ENCODE measurements around the gene GBGT1. TPM values are rescaled to one million over a fixed set of nuclear protein-coding genes. Genes with fewer than 3 reads are reported as not detected.

GBGT1 gene
- total and polyA plus RNA-seq, 8 donors, result 1.2 to 37.9 (median 22.6) TPM

GRCh38 chr9:133127340-133127981, 36.3 kb downstream of the GBGT1 start:
- WGBS, 5 donors, result 50 to 81% (median 61%) methylated on average over 14 to 23 of the region's 23 CpGs
- H3K27ac ChIP-seq, result peak overlapping the region; percentile 52 to 79 (median 76)
- peak overlapping the region in 1 of 4 donors; percentile 25 for H3K4me3 ChIP-seq
- H3K27me3 ChIP-seq, result no peaks in the 10 kb centered on the region
- peak in 2 of 3 donors; percentile 45 to 71 for TF ChIP-seq POLR2AphosphoS5 (IDR thresholded peaks at IDR 0.05)
- no peak for TF ChIP-seq POLR2A (IDR thresholded peaks at IDR 0.05)
- TF ChIP-seq CTCF (IDR thresholded peaks at IDR 0.05), result no peak
- TF ChIP-seq EP300 (IDR thresholded peaks at IDR 0.05), result peak; percentile 47
- H3K9me3 ChIP-seq, result no peaks in the 10 kb centered on the region
- no peaks in the 10 kb centered on the region for H3K36me3 ChIP-seq
- peaks cover 28 to 89% (median 77%) of the 10 kb centered on the region in 4 donors for H3K4me1 ChIP-seq
- intact Hi-C loops (cut with DNase I; ENCODE audit: low total_unique reads), result no loop called here
- DNase-seq, result peak; percentile 67 to 84

- H3K4me1 ChIP-seq, result peaks cover 22 to 89% (median 77%) of the 10 kb centered on the region in 4 donors
- DNase-seq, result no peak
- 73 to 81% (median 80%) methylated on average over 13 to 17 of the region's 17 CpGs for WGBS, 5 donors
- H3K4me3 ChIP-seq, result peak overlapping the region; percentile 14 to 30 (median 27)
- H3K36me3 ChIP-seq, result no peaks in the 10 kb centered on the region
- H3K27ac ChIP-seq, result peak overlapping the region; percentile 52 to 79 (median 76)
- intact Hi-C loops (cut with DNase I; ENCODE audit: low total_unique reads), result no loop called here
- TF ChIP-seq POLR2AphosphoS5 (IDR thresholded peaks at IDR 0.05) (no peak), EP300 (IDR thresholded peaks at IDR 0.05) (no peak), CTCF (IDR thresholded peaks at IDR 0.05) (no peak), POLR2A (IDR thresholded peaks at IDR 0.05) (no peak)
- no peaks in the 10 kb centered on the region for H3K9me3 ChIP-seq
- no peaks in the 10 kb centered on the region for H3K27me3 ChIP-seq
These were observed 36.9 kb downstream of the GBGT1 start for GRCh38 chr9:133126697-133127339.

GRCh38 chr9:133125941-133126696, 37.6 kb downstream of the GBGT1 start:
- Histone ChIP-seq H3K27ac (peak overlapping the region; percentile 52 to 79 (median 76)), H3K27me3 (no peaks in the 10 kb centered on the region), H3K9me3 (no peaks in the 10 kb centered on the region), H3K4me3 (peak overlapping the region; percentile 14 to 30 (median 27)), H3K4me1 (peaks cover 22 to 89% (median 77%) of the 10 kb centered on the region in 4 donors), H3K36me3 (no peaks in the 10 kb centered on the region)
- WGBS, 5 donors, result 26 to 54% (median 30%) methylated on average over 24 of the region's 24 CpGs
- DNase-seq, result peak in 1 of 2 donors; percentile 76
- TF ChIP-seq CTCF (IDR thresholded peaks at IDR 0.05), result no peak
- no peak for TF ChIP-seq POLR2AphosphoS5 (IDR thresholded peaks at IDR 0.05)
- no peak for TF ChIP-seq EP300 (IDR thresholded peaks at IDR 0.05)
- no peak for TF ChIP-seq POLR2A (IDR thresholded peaks at IDR 0.05)
- intact Hi-C loops (cut with DNase I; ENCODE audit: low total_unique reads), result no loop called here

- DNase-seq, result no peak
- peak overlapping the region in 2 of 5 donors; percentile 33 to 69 for H3K27ac ChIP-seq
- 80 to 85% (median 84%) methylated on average over 2 of the region's 2 CpGs for WGBS, 5 donors
- peaks cover 30 to 91% (median 81%) of the 10 kb centered on the region in 4 donors for H3K4me1 ChIP-seq
- TF ChIP-seq POLR2A (IDR thresholded peaks at IDR 0.05) (no peak), CTCF (IDR thresholded peaks at IDR 0.05) (no peak), POLR2AphosphoS5 (IDR thresholded peaks at IDR 0.05) (no peak), EP300 (IDR thresholded peaks at IDR 0.05) (no peak)
- no peaks in the 10 kb centered on the region for H3K36me3 ChIP-seq
- intact Hi-C loops (cut with DNase I; ENCODE audit: low total_unique reads), result no loop called here
- H3K9me3 ChIP-seq, result no peaks in the 10 kb centered on the region
- H3K4me3 ChIP-seq, result no peak overlapping the region
- no peaks in the 10 kb centered on the region for H3K27me3 ChIP-seq
These were observed 38.8 kb downstream of the GBGT1 start for GRCh38 chr9:133124907-133125275.

Measured in stomach (tissue), 9 donors.